HepG2 (cell line): ENCODE results near the gene BDH2. TPM values are rescaled to one million over a fixed set of nuclear protein-coding genes. Genes with fewer than 3 reads are reported as not detected.

Experiments
- BATF2 ChIP-seq: sonication (generic); formaldehyde crosslinking; IDR thresholded peaks from 2 replicates; pipeline ENCODE4 v1.8.0; 2022; ENCODE audit warnings: mild to moderate bottlenecking, missing genetic modification reagents, moderate library complexity
- BHLHE40 ChIP-seq: IDR thresholded peaks from 2 replicates; pipeline ENCODE4 v1.6.1; 2011; ENCODE audit warnings: low read length, improper control_type of control experiment
- CREM ChIP-seq, 2 experiments: sonication (generic) in 1 of 2; formaldehyde crosslinking in 1 of 2; IDR thresholded peaks; 2 replicates each; pipeline versions ENCODE4 v1.4.0 to v1.6.1; 2016 to 2020; ENCODE audit warnings: antibody characterized with exemption in 1 of 2, mild to moderate bottlenecking in 1 of 2, missing genetic modification reagents in 1 of 2
- ETV5 ChIP-seq: IDR thresholded peaks from 2 replicates; pipeline ENCODE4 v1.6.1; 2018; ENCODE audit warnings: missing biosample characterization, missing genetic modification reagents, inconsistent platforms, borderline replicate concordance
- GZF1 ChIP-seq: sonication (generic); formaldehyde crosslinking; IDR thresholded peaks from 2 replicates; pipeline ENCODE4 v1.5.1; 2020; ENCODE audit warnings: mild to moderate bottlenecking, missing genetic modification reagents
- RBFOX2 ChIP-seq: fragments of 200-400 bp; formaldehyde crosslinking; IDR thresholded peaks from 2 replicates; pipeline ENCODE4 v1.6.1; 2017; ENCODE audit warnings: low read depth, mild to moderate bottlenecking, low read length
- REPIN1 ChIP-seq: sonication (generic); formaldehyde crosslinking; IDR thresholded peaks from 2 replicates; pipeline ENCODE4 v1.8.0; 2022; ENCODE audit warnings: missing genetic modification reagents, low read depth, mild to moderate bottlenecking, borderline replicate concordance
- RFX5 ChIP-seq: IDR thresholded peaks from 2 replicates; pipeline ENCODE4 v1.6.1; 2011; ENCODE audit warnings: low read depth, low read length, improper control_type of control experiment
- RXRA ChIP-seq: sonication (generic); formaldehyde crosslinking; IDR thresholded peaks from 2 replicates; pipeline ENCODE4 v1.5.1; 2020; ENCODE audit warnings: missing genetic modification reagents
- SOX5 ChIP-seq: IDR thresholded peaks from 2 replicates; pipeline ENCODE4 v1.6.1; 2016; ENCODE audit warnings: borderline replicate concordance
- XRCC5 ChIP-seq: fragments of 200-400 bp; formaldehyde crosslinking; optimal IDR thresholded peaks from 2 replicates; pipeline ENCODE3; 2017; ENCODE audit warnings: mild to moderate bottlenecking, low read length
- ZFP37 ChIP-seq: sonication (generic); formaldehyde crosslinking; IDR thresholded peaks from 2 replicates; pipeline ENCODE4 v1.4.0; 2020; ENCODE audit warnings: missing genetic modification reagents, borderline replicate concordance
- ZKSCAN8 ChIP-seq: IDR thresholded peaks from 2 replicates; pipeline ENCODE4 v1.6.1; 2016; ENCODE audit warnings: borderline replicate concordance, missing genetic modification reagents, missing compliant biosample characterization
- ZNF451 ChIP-seq: sonication (generic); formaldehyde crosslinking; IDR thresholded peaks from 2 replicates; pipeline ENCODE4 v1.5.0; 2020; ENCODE audit warnings: mild to moderate bottlenecking, missing genetic modification reagents
- ZNF503 ChIP-seq: sonication (generic); formaldehyde crosslinking; IDR thresholded peaks from 2 replicates; pipeline ENCODE4 v1.4.0; 2020; ENCODE audit warnings: missing genetic modification reagents
- ZNF512B ChIP-seq: sonication (generic); formaldehyde crosslinking; IDR thresholded peaks from 2 replicates; pipeline ENCODE4 v1.5.1; 2020; ENCODE audit warnings: missing genetic modification reagents, mild to moderate bottlenecking, borderline replicate concordance
- ZNF672 ChIP-seq: sonication (generic); formaldehyde crosslinking; IDR thresholded peaks from 2 replicates; pipeline ENCODE4 v1.8.1; 2022; ENCODE audit warnings: missing genetic modification reagents
- ZNF83 ChIP-seq: sonication (generic); formaldehyde crosslinking; IDR thresholded peaks from 2 replicates; pipeline ENCODE4 v1.4.0; 2020; ENCODE audit warnings: missing genetic modification reagents, mild to moderate bottlenecking, borderline replicate concordance
- ZSCAN21 ChIP-seq: sonication (generic); formaldehyde crosslinking; IDR thresholded peaks from 2 replicates; pipeline ENCODE4 v1.8.0; 2022; ENCODE audit warnings: mild to moderate bottlenecking, missing genetic modification reagents, moderate library complexity, borderline replicate concordance
- polyA plus RNA-seq, 8 experiments: library from polyadenylated mRNA; depleted of rRNA in 3 of 8; stranded (reverse) in 7 of 8; unstranded in 1 of 8; fragments of >200 nt; fragmentation: Illumina TruSeq in 4 of 8; extraction: Trizol in 4 of 8; gene quantifications; 2 replicates each; pipeline versions ENCODE4 v1.2.1 to v1.2.3, GENCODE V29; 2011 to 2016; ENCODE audit warnings: low read depth in 4 of 8, missing spikeins in 1 of 8, mixed read lengths in 1 of 8; ENCODE audit not compliant: insufficient read depth in 1 of 8
- total RNA-seq, 5 experiments: library from RNA; depleted of rRNA; stranded (reverse); fragments of >200 nt; fragmentation: Illumina TruSeq; extraction: Trizol; gene quantifications; 2 replicates each; pipeline ENCODE4 v1.2.3, GENCODE V29; 2016; ENCODE audit warnings: low read depth in 1 of 5

The BDH2 gene
- total and polyA plus RNA-seq, 2 of the 13 experiments (the other 11 are each of a cell fraction or from before 2014, with no cell fraction given), result 34.8 to 46.2 TPM

GRCh38 chr4:103075894-103076746, 23.5 kb downstream of the BDH2 start (continued):
- TF ChIP-seq ZNF503 (CRISPR knock-in tag) (no peak; the same call in 1 of the 2 replicates), RBFOX2 (peak; percentile 96), GZF1 (CRISPR knock-in tag) (no peak), ETV5 (CRISPR knock-in tag) (no peak), REPIN1 (CRISPR knock-in tag) (peak; percentile 58; the same call in 1 of the 2 replicates), RFX5 (no peak), ZNF512B (CRISPR knock-in tag) (no peak; the same call in 1 of the 2 replicates), XRCC5 (no peak), ZNF83 (peak; percentile 76; the same call in 1 of the 2 replicates), SOX5 (CRISPR knock-in tag) (no peak), RXRA (CRISPR knock-in tag) (peak; percentile 20; the same call in 1 of the 2 replicates), ZKSCAN8 (CRISPR knock-in tag) (no peak), CREM (IDR thresholded peaks at IDR 0.05) (0 out of 2 replicates have a peak, but pooled peaks have one; percentile 6), CREM (CRISPR knock-in tag; IDR thresholded peaks at IDR 0.05) (no peak), ZSCAN21 (peak; percentile 77; the same call in 1 of the 2 replicates), ZFP37 (CRISPR knock-in tag) (0 out of 2 replicates have a peak, but pooled peaks have one; percentile 1), BHLHE40 (no peak), BATF2 (CRISPR knock-in tag) (peak; percentile 74; the same call in 1 of the 2 replicates), ZNF672 (CRISPR knock-in tag) (no peak), ZNF451 (peak; percentile 74; the same call in 1 of the 2 replicates)
